ENCODE results near the gene MAB21L1.

Gene MAB21L1

GRCh38 chr13:35472323-35472881, 4.1 kb downstream of the MAB21L1 start:
- Mint-ChIP-seq H3K36me3 (peaks cover 3% of the 10 kb centered on the region), H3K27me3 (peaks cover 59% of the 10 kb centered on the region), H3K9me3 (peaks cover 7% of the 10 kb centered on the region), H3K4me1 (peaks cover 23% of the 10 kb centered on the region), H3K4me3 (no peak overlapping the region), H3K27ac (no peak overlapping the region)

GRCh38 chr13:35471706-35472322, 4.7 kb downstream of the MAB21L1 start:
- no peak overlapping the region for H3K27ac Mint-ChIP-seq
- H3K4me1 Mint-ChIP-seq = peaks cover 18% of the 10 kb centered on the region
- H3K36me3 Mint-ChIP-seq = peaks cover 3% of the 10 kb centered on the region
- H3K27me3 Mint-ChIP-seq = peaks cover 55% of the 10 kb centered on the region
- H3K9me3 Mint-ChIP-seq = peaks cover 7% of the 10 kb centered on the region
- H3K4me3 Mint-ChIP-seq = no peak overlapping the region

GRCh38 chr13:35470671-35471661, 5.5 kb downstream of the MAB21L1 start:
- Mint-ChIP-seq H3K27me3 (peaks cover 47% of the 10 kb centered on the region), H3K4me3 (peak overlapping the region; percentile 53), H3K4me1 (peaks cover 9% of the 10 kb centered on the region), H3K36me3 (peaks cover 3% of the 10 kb centered on the region), H3K27ac (no peak overlapping the region), H3K9me3 (peaks cover 7% of the 10 kb centered on the region)

- Mint-ChIP-seq H3K4me1 (peaks cover 3% of the 10 kb centered on the region), H3K27me3 (peaks cover 40% of the 10 kb centered on the region), H3K4me3 (no peak overlapping the region), H3K27ac (no peak overlapping the region), H3K36me3 (peaks cover 3% of the 10 kb centered on the region), H3K9me3 (peaks cover 7% of the 10 kb centered on the region)
Observed at GRCh38 chr13:35469806-35470525, 6.5 kb downstream of the MAB21L1 start.

GRCh38 chr13:35468195-35468594, 8.3 kb downstream of the MAB21L1 start:
- peaks cover 3% of the 10 kb centered on the region for H3K36me3 Mint-ChIP-seq
- H3K9me3 Mint-ChIP-seq = peaks cover 7% of the 10 kb centered on the region
- H3K27me3 Mint-ChIP-seq = peaks cover 36% of the 10 kb centered on the region
- no peak overlapping the region for H3K4me3 Mint-ChIP-seq
- H3K4me1 Mint-ChIP-seq = peaks cover 3% of the 10 kb centered on the region
- no peak overlapping the region for H3K27ac Mint-ChIP-seq

- peaks cover 6% of the 10 kb centered on the region for H3K9me3 Mint-ChIP-seq
- no peak overlapping the region for H3K27ac Mint-ChIP-seq
- H3K4me1 Mint-ChIP-seq = peaks cover 1% of the 10 kb centered on the region
- H3K4me3 Mint-ChIP-seq = no peak overlapping the region
- H3K36me3 Mint-ChIP-seq = peaks cover 2% of the 10 kb centered on the region
- H3K27me3 Mint-ChIP-seq = peaks cover 26% of the 10 kb centered on the region
Observed at GRCh38 chr13:35465371-35465770, 11.1 kb downstream of the MAB21L1 start.

- H3K27ac Mint-ChIP-seq = no peak overlapping the region
- H3K27me3 Mint-ChIP-seq = peaks cover 8% of the 10 kb centered on the region
- H3K36me3 Mint-ChIP-seq = peaks cover 2% of the 10 kb centered on the region
- no peak overlapping the region for H3K4me3 Mint-ChIP-seq
- no peaks in the 10 kb centered on the region for H3K4me1 Mint-ChIP-seq
- no peaks in the 10 kb centered on the region for H3K9me3 Mint-ChIP-seq
Observed at GRCh38 chr13:35460061-35460460, 16.4 kb downstream of the MAB21L1 start.

GRCh38 chr13:35457258-35457657, 19.2 kb downstream of the MAB21L1 start:
- H3K27ac Mint-ChIP-seq = no peak overlapping the region
- H3K4me1 Mint-ChIP-seq = no peaks in the 10 kb centered on the region
- no peaks in the 10 kb centered on the region for H3K27me3 Mint-ChIP-seq
- no peak overlapping the region for H3K4me3 Mint-ChIP-seq
- H3K36me3 Mint-ChIP-seq = peaks cover 2% of the 10 kb centered on the region
- no peaks in the 10 kb centered on the region for H3K9me3 Mint-ChIP-seq

GRCh38 chr13:35455022-35455421, 21.5 kb downstream of the MAB21L1 start:
- H3K9me3 Mint-ChIP-seq = no peaks in the 10 kb centered on the region
- H3K4me1 Mint-ChIP-seq = no peaks in the 10 kb centered on the region
- no peak overlapping the region for H3K4me3 Mint-ChIP-seq
- no peaks in the 10 kb centered on the region for H3K27me3 Mint-ChIP-seq
- H3K27ac Mint-ChIP-seq = no peak overlapping the region
- H3K36me3 Mint-ChIP-seq = peaks cover 2% of the 10 kb centered on the region

- no peaks in the 10 kb centered on the region for H3K4me1 Mint-ChIP-seq
- no peaks in the 10 kb centered on the region for H3K36me3 Mint-ChIP-seq
- H3K27me3 Mint-ChIP-seq = no peaks in the 10 kb centered on the region
- no peak overlapping the region for H3K4me3 Mint-ChIP-seq
- no peak overlapping the region for H3K27ac Mint-ChIP-seq
- H3K9me3 Mint-ChIP-seq = no peaks in the 10 kb centered on the region
Observed at GRCh38 chr13:35449821-35450220, 26.7 kb downstream of the MAB21L1 start.

GRCh38 chr13:35448465-35448864, 28.0 kb downstream of the MAB21L1 start:
- no peaks in the 10 kb centered on the region for H3K27me3 Mint-ChIP-seq
- H3K4me1 Mint-ChIP-seq = no peaks in the 10 kb centered on the region
- no peaks in the 10 kb centered on the region for H3K36me3 Mint-ChIP-seq
- no peak overlapping the region for H3K4me3 Mint-ChIP-seq
- no peak overlapping the region for H3K27ac Mint-ChIP-seq
- no peaks in the 10 kb centered on the region for H3K9me3 Mint-ChIP-seq

Data from activated naive CD4-positive, alpha-beta T cell treated with anti-CD3 and anti-CD28 coated beads, Interleukin-2, amount 50 U/mL, for 24 hours (primary cell).